ENCODE measurements around the gene NEK1. TPM values are rescaled to one million over a fixed set of nuclear protein-coding genes. Genes with fewer than 3 reads are reported as not detected.
"Not testable (repeated sequence)": the region's sequence is repeated elsewhere in the genome, so short reads cannot be mapped to it uniquely, and the experiment has no call there.

The NEK1 gene
- total RNA-seq, 1 donor from 2014 or later = 14.7 TPM

GRCh38 chr4:169439244-169439643, 173.1 kb downstream of the NEK1 start:
- no peak overlapping the region for H3K4me3 ChIP-seq
- H3K27ac ChIP-seq = no peak overlapping the region
- intact Hi-C loops (cut with DNase I) = no loop called here
- H3K9me3 ChIP-seq = peaks cover 12% of the 10 kb centered on the region
- DNase-seq (ENCODE audit: extremely low spot score in 2 of 2) = no peak
- H3K27me3 ChIP-seq = no peaks in the 10 kb centered on the region
- peaks cover 0 to 4% of the 10 kb centered on the region in 2 donors for H3K36me3 ChIP-seq
- TF ChIP-seq, protein P1, sequence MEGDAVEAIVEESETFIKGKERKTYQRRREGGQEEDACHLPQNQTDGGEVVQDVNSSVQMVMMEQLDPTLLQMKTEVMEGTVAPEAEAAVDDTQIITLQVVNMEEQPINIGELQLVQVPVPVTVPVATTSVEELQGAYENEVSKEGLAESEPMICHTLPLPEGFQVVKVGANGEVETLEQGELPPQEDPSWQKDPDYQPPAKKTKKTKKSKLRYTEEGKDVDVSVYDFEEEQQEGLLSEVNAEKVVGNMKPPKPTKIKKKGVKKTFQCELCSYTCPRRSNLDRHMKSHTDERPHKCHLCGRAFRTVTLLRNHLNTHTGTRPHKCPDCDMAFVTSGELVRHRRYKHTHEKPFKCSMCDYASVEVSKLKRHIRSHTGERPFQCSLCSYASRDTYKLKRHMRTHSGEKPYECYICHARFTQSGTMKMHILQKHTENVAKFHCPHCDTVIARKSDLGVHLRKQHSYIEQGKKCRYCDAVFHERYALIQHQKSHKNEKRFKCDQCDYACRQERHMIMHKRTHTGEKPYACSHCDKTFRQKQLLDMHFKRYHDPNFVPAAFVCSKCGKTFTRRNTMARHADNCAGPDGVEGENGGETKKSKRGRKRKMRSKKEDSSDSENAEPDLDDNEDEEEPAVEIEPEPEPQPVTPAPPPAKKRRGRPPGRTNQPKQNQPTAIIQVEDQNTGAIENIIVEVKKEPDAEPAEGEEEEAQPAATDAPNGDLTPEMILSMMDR (IDR thresholded peaks at IDR 0.05) = no peak
- TF ChIP-seq POLR2AphosphoS5 (IDR thresholded peaks at IDR 0.05; ENCODE audit: insufficient read depth in 1 of 2, low read depth in 1 of 2) = no peak
- no peaks in the 10 kb centered on the region for H3K4me1 ChIP-seq

DNA sequence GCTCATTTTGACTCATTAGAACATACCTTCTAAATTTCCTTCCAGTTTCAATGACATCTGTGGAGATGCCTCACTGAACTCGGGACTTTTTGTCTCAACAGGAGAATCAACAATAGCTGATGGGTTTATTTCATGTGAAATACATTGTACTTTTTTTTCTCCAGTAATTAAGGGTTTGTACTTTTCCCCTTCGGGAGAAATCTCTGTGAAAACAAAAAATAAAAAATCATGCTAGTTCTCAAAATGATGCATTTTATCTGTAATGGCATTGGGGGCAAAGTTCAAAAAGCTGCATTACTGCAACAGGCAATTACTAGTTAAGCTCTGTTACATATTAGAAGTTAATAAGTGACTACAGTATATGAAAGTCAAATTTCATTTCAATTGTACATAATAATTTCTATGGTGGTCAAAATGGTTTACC, 174.3 kb downstream of the NEK1 start:
- DNase-seq (ENCODE audit: extremely low spot score in 2 of 2) = no peak
- Histone ChIP-seq H3K36me3 (no peaks in the 10 kb centered on the region), H3K27ac (no peak overlapping the region), H3K4me3 (no peak overlapping the region), H3K4me1 (no peaks in the 10 kb centered on the region), H3K9me3 (peaks cover under 1% of the 10 kb centered on the region), H3K27me3 (no peaks in the 10 kb centered on the region)
- TF ChIP-seq POLR2AphosphoS5 (IDR thresholded peaks at IDR 0.05; ENCODE audit: insufficient read depth in 1 of 2, low read depth in 1 of 2) = no peak
- TF ChIP-seq, protein P1 (IDR thresholded peaks at IDR 0.05) = no peak
- intact Hi-C loops (cut with DNase I) = no loop called here

DNA sequence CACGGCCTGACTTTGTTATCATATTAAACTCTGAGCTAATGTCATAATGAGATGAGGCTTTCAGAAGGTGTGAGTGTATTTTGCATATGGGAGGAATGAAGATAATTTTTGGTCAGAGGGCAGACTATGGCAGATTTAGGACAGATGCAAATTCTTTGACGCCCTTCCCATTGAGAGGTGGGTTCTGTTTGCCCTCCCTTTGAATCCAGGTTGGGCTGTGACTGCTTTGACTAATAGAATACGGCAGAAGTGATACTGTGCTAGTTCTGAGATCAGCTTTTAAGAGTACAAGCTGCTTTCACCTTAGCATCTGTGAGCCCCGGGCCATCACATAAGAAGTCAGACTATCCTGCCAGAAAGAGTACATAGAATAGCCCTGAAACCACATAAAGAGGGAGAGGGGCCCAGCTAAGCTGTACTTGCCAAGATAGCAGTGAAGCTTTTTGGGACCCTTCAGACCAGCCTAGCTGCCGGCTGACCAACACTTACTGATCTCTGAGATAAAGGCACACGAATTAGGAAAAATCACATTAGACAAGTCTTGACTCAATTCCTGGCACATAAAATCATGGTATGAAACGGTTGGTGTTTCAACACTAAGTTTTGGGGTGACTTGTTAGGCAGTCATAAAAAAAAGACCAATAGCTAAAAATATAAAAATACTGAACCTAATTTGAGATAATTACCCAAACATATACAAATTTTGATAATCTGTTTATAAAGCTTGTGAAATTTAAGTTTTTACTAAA, 174.9 kb downstream of the NEK1 start:
- H3K27ac ChIP-seq = no peak overlapping the region
- intact Hi-C loops (cut with DNase I) = no loop called here
- no peak overlapping the region for H3K4me3 ChIP-seq
- peaks cover 0 to 5% of the 10 kb centered on the region in 2 donors for H3K36me3 ChIP-seq
- no peaks in the 10 kb centered on the region for H3K4me1 ChIP-seq
- DNase-seq (ENCODE audit: extremely low spot score in 2 of 2) = no peak
- TF ChIP-seq, protein P1 (IDR thresholded peaks at IDR 0.05) = no peak
- TF ChIP-seq POLR2AphosphoS5 (IDR thresholded peaks at IDR 0.05; ENCODE audit: insufficient read depth in 1 of 2, low read depth in 1 of 2) = no peak
- TF ChIP-seq POLR2A (IDR thresholded peaks at IDR 0.05) = no peak
- no peaks in the 10 kb centered on the region for H3K27me3 ChIP-seq
- no peaks in the 10 kb centered on the region for H3K9me3 ChIP-seq

DNA sequence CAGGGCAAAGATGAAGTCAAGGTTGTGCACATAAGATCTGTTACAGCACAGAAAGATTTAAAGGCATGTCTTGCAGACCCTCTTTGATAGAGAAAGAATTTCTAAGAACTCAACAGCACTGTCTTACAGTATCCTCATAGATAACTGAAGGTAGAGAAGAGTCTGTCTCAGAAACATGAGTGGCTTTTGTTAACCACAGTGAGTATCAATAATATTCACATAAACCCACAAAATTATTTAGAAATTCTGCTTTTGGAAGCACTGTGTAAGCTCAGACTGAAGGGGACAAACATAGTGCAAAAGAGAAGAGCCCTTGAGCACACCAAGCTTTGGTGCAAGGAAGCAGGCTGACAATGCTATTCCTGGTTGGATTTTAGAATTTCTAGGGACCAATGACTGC, 175.6 kb downstream of the NEK1 start:
- intact Hi-C loops (cut with DNase I) = no loop called here
- DNase-seq (ENCODE audit: extremely low spot score in 2 of 2) = no peak
- Histone ChIP-seq H3K4me3 (no peak overlapping the region), H3K4me1 (no peaks in the 10 kb centered on the region), H3K9me3 (no peaks in the 10 kb centered on the region), H3K27me3 (no peaks in the 10 kb centered on the region), H3K36me3 (peaks cover 0 to 5% of the 10 kb centered on the region in 2 donors), H3K27ac (no peak overlapping the region)
- TF ChIP-seq, protein P1 (IDR thresholded peaks at IDR 0.05) = no peak
- TF ChIP-seq POLR2A (IDR thresholded peaks at IDR 0.05) = no peak
- no peak for TF ChIP-seq POLR2AphosphoS5 (IDR thresholded peaks at IDR 0.05; ENCODE audit: insufficient read depth in 1 of 2, low read depth in 1 of 2)

GRCh38 chr4:169428376-169428775, 184.0 kb downstream of the NEK1 start:
- intact Hi-C loops (cut with DNase I) = no loop called here
- no peak overlapping the region for H3K27ac ChIP-seq
- H3K4me3 ChIP-seq = no peak overlapping the region
- no peaks in the 10 kb centered on the region for H3K27me3 ChIP-seq
- no peak for DNase-seq (ENCODE audit: extremely low spot score in 2 of 2)
- H3K4me1 ChIP-seq = no peaks in the 10 kb centered on the region
- no peaks in the 10 kb centered on the region for H3K9me3 ChIP-seq
- TF ChIP-seq, protein P1 (IDR thresholded peaks at IDR 0.05) = no peak
- TF ChIP-seq POLR2A (IDR thresholded peaks at IDR 0.05) (no peak), POLR2AphosphoS5 (IDR thresholded peaks at IDR 0.05; ENCODE audit: insufficient read depth in 1 of 2, low read depth in 1 of 2) (no peak)
- H3K36me3 ChIP-seq = peaks cover 0 to 14% of the 10 kb centered on the region in 2 donors

GRCh38 chr4:169427727-169428126, 184.7 kb downstream of the NEK1 start:
- H3K9me3 ChIP-seq; H3K4me3 ChIP-seq; intact Hi-C loops (cut with DNase I); DNase-seq (ENCODE audit: extremely low spot score in 2 of 2); H3K27ac ChIP-seq; H3K27me3 ChIP-seq; H3K4me1 ChIP-seq: not testable (repeated sequence)
- peaks cover 0 to 11% of the 10 kb centered on the region in 2 donors for H3K36me3 ChIP-seq
